Right lobe of liver (tissue), 4 donors: ENCODE measurements around the gene LRMDA.

Experiments used
- POLR2A ChIP-seq: fragments of 450-650 bp; IDR thresholded peaks from one replicate; pipeline ENCODE4 v1.6.1; 2017; ENCODE audit warnings: antibody characterized with exemption, mild to moderate bottlenecking
- TF ChIP-seq, protein P1 (sequence below), 4 donors: fragments of 200-600 bp in 3 of 4; fragments of 450-650 bp in 1 of 4; IDR thresholded peaks; one replicate each; pipeline versions ENCODE4 v1.5.1 to v1.8.0; 2016 to 2022; ENCODE audit warnings: antibody characterized with exemption in 4 of 4, mild to moderate bottlenecking in 2 of 4
- donor health status: DM: no; HTN: no; CAD: no.
- donor health status: DM: no; HTN: no; CAD: no.
- donor health status: DM: no; HTN: yes; CAD: no.

DNA sequence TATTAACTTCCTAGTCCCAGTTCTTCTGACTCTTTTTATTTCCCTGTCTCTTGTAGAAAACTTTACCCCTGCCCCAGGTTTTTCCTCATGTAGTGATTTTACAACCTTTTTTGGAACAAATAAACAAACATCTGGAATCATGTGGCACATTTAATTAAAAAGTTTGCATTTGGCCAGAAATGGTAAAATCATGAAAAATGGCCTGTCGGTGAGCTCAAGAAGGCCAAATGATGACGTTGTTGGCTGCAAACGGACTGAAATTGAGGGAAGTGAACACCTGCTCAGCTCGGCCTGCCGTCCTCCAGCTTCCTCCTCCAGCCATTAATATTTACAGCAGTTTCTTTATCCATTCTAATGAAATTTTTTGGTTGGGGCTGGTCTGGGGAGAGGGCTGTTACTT, 902.8 kb downstream of the LRMDA start:
- TF ChIP-seq, protein P1, sequence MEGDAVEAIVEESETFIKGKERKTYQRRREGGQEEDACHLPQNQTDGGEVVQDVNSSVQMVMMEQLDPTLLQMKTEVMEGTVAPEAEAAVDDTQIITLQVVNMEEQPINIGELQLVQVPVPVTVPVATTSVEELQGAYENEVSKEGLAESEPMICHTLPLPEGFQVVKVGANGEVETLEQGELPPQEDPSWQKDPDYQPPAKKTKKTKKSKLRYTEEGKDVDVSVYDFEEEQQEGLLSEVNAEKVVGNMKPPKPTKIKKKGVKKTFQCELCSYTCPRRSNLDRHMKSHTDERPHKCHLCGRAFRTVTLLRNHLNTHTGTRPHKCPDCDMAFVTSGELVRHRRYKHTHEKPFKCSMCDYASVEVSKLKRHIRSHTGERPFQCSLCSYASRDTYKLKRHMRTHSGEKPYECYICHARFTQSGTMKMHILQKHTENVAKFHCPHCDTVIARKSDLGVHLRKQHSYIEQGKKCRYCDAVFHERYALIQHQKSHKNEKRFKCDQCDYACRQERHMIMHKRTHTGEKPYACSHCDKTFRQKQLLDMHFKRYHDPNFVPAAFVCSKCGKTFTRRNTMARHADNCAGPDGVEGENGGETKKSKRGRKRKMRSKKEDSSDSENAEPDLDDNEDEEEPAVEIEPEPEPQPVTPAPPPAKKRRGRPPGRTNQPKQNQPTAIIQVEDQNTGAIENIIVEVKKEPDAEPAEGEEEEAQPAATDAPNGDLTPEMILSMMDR (IDR thresholded peaks at IDR 0.05), result no peak
- no peak for TF ChIP-seq POLR2A
